ENCODE results near the gene SYTL4.

SYTL4 gene

GRCh38 chrX:100643956-100644860, 87.7 kb downstream of the SYTL4 start, which contains the start of gene SRPX2:
SRPX2 (plus strand) TSS chrX:100644199; CDS start chrX:100646323, 2,124 bp downstream.
- no peaks in the 10 kb centered on the region for H3K9me3 ChIP-seq (ENCODE audit: control insufficient read depth, insufficient read depth, low read length)
- no peaks in the 10 kb centered on the region for H3K9me2 ChIP-seq (replicated peaks; ENCODE audit: control insufficient read depth, low read length)
- no peak within 1 kb of the TSS for H3K27ac ChIP-seq (ENCODE audit: low read depth, low read length)
- no peak within 1 kb of the TSS for H3K4me3 ChIP-seq (ENCODE audit: low read length)
- no peak within 1 kb of the TSS for H3K4me2 ChIP-seq (ENCODE audit: low read length)
- H4K20me1 ChIP-seq (ENCODE audit: control insufficient read depth, insufficient read depth, low read depth, low read length) = no peaks in the 10 kb centered on the region
- no peak for TF ChIP-seq EZH2phosphoT487 (IDR thresholded peaks at IDR 0.05; ENCODE audit: borderline replicate concordance, low read length)
- TF ChIP-seq, protein P1, sequence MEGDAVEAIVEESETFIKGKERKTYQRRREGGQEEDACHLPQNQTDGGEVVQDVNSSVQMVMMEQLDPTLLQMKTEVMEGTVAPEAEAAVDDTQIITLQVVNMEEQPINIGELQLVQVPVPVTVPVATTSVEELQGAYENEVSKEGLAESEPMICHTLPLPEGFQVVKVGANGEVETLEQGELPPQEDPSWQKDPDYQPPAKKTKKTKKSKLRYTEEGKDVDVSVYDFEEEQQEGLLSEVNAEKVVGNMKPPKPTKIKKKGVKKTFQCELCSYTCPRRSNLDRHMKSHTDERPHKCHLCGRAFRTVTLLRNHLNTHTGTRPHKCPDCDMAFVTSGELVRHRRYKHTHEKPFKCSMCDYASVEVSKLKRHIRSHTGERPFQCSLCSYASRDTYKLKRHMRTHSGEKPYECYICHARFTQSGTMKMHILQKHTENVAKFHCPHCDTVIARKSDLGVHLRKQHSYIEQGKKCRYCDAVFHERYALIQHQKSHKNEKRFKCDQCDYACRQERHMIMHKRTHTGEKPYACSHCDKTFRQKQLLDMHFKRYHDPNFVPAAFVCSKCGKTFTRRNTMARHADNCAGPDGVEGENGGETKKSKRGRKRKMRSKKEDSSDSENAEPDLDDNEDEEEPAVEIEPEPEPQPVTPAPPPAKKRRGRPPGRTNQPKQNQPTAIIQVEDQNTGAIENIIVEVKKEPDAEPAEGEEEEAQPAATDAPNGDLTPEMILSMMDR (IDR thresholded peaks at IDR 0.05; ENCODE audit: low read depth, low read length, poor library complexity, severe bottlenecking) = no peak
- H3K79me2 ChIP-seq (ENCODE audit: control insufficient read depth, low read length) = no peaks in the 10 kb centered on the region
- H3K4me1 ChIP-seq (ENCODE audit: control insufficient read depth, low read length) = no peaks in the 10 kb centered on the region
- no peaks in the 10 kb centered on the region for H3F3A ChIP-seq (ENCODE audit: control insufficient read depth, insufficient read depth)
- no peaks in the 10 kb centered on the region for H3K36me3 ChIP-seq (ENCODE audit: control insufficient read depth, low read length)
- no peaks in the 10 kb centered on the region for H3K27me3 ChIP-seq (ENCODE audit: control insufficient read depth, low read length)

DNA sequence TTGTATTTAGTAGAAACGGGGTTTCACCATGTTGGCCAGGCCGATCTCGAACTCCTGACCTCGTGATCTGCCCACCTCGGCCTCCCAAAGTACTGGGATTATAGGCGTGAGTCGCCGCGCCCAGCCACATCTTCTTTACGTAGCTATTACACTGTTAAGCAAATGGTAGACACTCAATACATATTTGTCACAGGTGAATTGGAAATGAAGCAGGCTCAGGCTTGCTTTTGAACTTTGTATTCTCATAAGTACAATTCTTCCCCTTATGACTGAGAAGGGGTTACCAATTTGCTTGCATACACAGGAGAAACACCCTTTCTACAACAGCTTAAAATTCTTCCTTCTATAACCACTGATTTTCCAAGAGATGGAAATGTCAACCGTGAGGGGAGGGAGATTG, 88.7 kb downstream of the SYTL4 start:
- Histone ChIP-seq H3K4me1 (ENCODE audit: control insufficient read depth, low read length) (no peaks in the 10 kb centered on the region), H3K79me2 (ENCODE audit: control insufficient read depth, low read length) (no peaks in the 10 kb centered on the region), H3F3A (ENCODE audit: control insufficient read depth, insufficient read depth) (no peaks in the 10 kb centered on the region), H3K36me3 (ENCODE audit: control insufficient read depth, low read length) (no peaks in the 10 kb centered on the region), H3K9me3 (ENCODE audit: control insufficient read depth, insufficient read depth, low read length) (no peaks in the 10 kb centered on the region), H4K20me1 (ENCODE audit: control insufficient read depth, insufficient read depth, low read depth, low read length) (no peaks in the 10 kb centered on the region), H3K4me3 (ENCODE audit: low read length) (no peak overlapping the region), H3K9me2 (replicated peaks; ENCODE audit: control insufficient read depth, low read length) (no peaks in the 10 kb centered on the region), H3K27me3 (ENCODE audit: control insufficient read depth, low read length) (no peaks in the 10 kb centered on the region), H3K4me2 (ENCODE audit: low read length) (no peak overlapping the region), H3K27ac (ENCODE audit: low read depth, low read length) (no peak overlapping the region)
- TF ChIP-seq, protein P1 (IDR thresholded peaks at IDR 0.05; ENCODE audit: low read depth, low read length, poor library complexity, severe bottlenecking) = no peak
- TF ChIP-seq EZH2phosphoT487 (IDR thresholded peaks at IDR 0.05; ENCODE audit: borderline replicate concordance, low read length) = no peak

GRCh38 chrX:100642290-100642689, 89.6 kb downstream of the SYTL4 start:
- H3K27ac ChIP-seq (ENCODE audit: low read depth, low read length) = no peak overlapping the region
- TF ChIP-seq EZH2phosphoT487 (IDR thresholded peaks at IDR 0.05; ENCODE audit: borderline replicate concordance, low read length) = no peak
- TF ChIP-seq, protein P1 (IDR thresholded peaks at IDR 0.05; ENCODE audit: low read depth, low read length, poor library complexity, severe bottlenecking) = no peak

More at GRCh38 chrX:100642290-100642689, 89.6 kb downstream of the SYTL4 start:
- Histone ChIP-seq H4K20me1 (ENCODE audit: control insufficient read depth, insufficient read depth, low read depth, low read length) (no peaks in the 10 kb centered on the region), H3K27me3 (ENCODE audit: control insufficient read depth, low read length) (no peaks in the 10 kb centered on the region), H3K36me3 (ENCODE audit: control insufficient read depth, low read length) (no peaks in the 10 kb centered on the region), H3K4me2 (ENCODE audit: low read length) (no peak overlapping the region), H3K9me2 (replicated peaks; ENCODE audit: control insufficient read depth, low read length) (no peaks in the 10 kb centered on the region), H3K4me3 (ENCODE audit: low read length) (no peak overlapping the region), H3F3A (ENCODE audit: control insufficient read depth, insufficient read depth) (no peaks in the 10 kb centered on the region), H3K9me3 (ENCODE audit: control insufficient read depth, insufficient read depth, low read length) (no peaks in the 10 kb centered on the region), H3K4me1 (ENCODE audit: control insufficient read depth, low read length) (no peaks in the 10 kb centered on the region), H3K79me2 (ENCODE audit: control insufficient read depth, low read length) (no peaks in the 10 kb centered on the region)
